Thyroid gland (tissue), 4 donors: ENCODE measurements around the gene PYROXD2. TPM values are rescaled to one million over a fixed set of nuclear protein-coding genes. Genes with fewer than 3 reads are reported as not detected.

Experiments used
- DNase-seq, 2 donors: peaks; one replicate each; pipeline ENCODE4 v3.0.0-alpha.2; 2019
- H3K27ac ChIP-seq, 3 donors: fragments of 200-600 bp; sonication (generic); 1 replicate in 2 of 3; 2 replicates in 1 of 3; pipeline ENCODE4 v1.5.1; 2016 to 2019; ENCODE audit warnings: mild to moderate bottlenecking in 1 of 3, moderate library complexity in 1 of 3
- H3K27me3 ChIP-seq: fragments of 200-600 bp; sonication (generic); one replicate; pipeline ENCODE4 v1.5.1; 2019
- H3K36me3 ChIP-seq, 2 donors: fragments of 200-600 bp; sonication (generic); one replicate each; pipeline ENCODE4 v1.5.1; 2016 to 2019
- H3K4me1 ChIP-seq, 2 donors: fragments of 200-600 bp; sonication (generic); one replicate each; pipeline ENCODE4 v1.5.1; 2017 to 2019
- H3K4me3 ChIP-seq, 3 donors: fragments of 200-600 bp; sonication (generic); replicated peaks in 1 of 3; 1 replicate in 2 of 3; 2 replicates in 1 of 3; pipeline ENCODE4 v1.5.1; 2016; ENCODE audit warnings: mild to moderate bottlenecking in 1 of 3
- H3K9me3 ChIP-seq: fragments of 200-600 bp; sonication (generic); one replicate; pipeline ENCODE4 v1.5.1; 2017
- POLR2A ChIP-seq, 2 donors: fragments of 450-650 bp; IDR thresholded peaks; one replicate each; pipeline ENCODE4 v1.6.1; 2017; ENCODE audit warnings: antibody characterized with exemption in 2 of 2, mild to moderate bottlenecking in 2 of 2, moderate library complexity in 1 of 2
- WGBS, 2 donors: methylation state at CpG; one replicate each; pipeline ENCODE4 v1.1.5; 2017; 5-methylcytosine and 5-hydroxymethylcytosine counted together
- intact Hi-C: fragments of 100-400 bp; cut with DNase I; formaldehyde crosslinking; loops from one replicate; pipeline ENCODE4 v1.15.1; 2023
- total RNA-seq, 4 donors: library from RNA; depleted of rRNA; stranded (reverse); fragments of >200 nt; gene quantifications; one replicate each; pipeline ENCODE4 v1.2.3, GENCODE V29; 2016
- TF ChIP-seq, protein P1 (sequence below), 6 experiments: fragments of 200-600 bp in 3 of 6; fragments of 450-650 bp in 3 of 6; sonication (generic) in 3 of 6; IDR thresholded peaks; one replicate each; pipeline ENCODE4 v1.5.1; 2016 to 2019; ENCODE audit warnings: antibody characterized with exemption in 6 of 6, mild to moderate bottlenecking in 2 of 6, inconsistent platforms in 1 of 6, moderate library complexity in 1 of 6

Gene PYROXD2
- total RNA-seq, 4 donors from 2014 or later: 9.9 to 20.1 (median 12.4) TPM

DNA sequence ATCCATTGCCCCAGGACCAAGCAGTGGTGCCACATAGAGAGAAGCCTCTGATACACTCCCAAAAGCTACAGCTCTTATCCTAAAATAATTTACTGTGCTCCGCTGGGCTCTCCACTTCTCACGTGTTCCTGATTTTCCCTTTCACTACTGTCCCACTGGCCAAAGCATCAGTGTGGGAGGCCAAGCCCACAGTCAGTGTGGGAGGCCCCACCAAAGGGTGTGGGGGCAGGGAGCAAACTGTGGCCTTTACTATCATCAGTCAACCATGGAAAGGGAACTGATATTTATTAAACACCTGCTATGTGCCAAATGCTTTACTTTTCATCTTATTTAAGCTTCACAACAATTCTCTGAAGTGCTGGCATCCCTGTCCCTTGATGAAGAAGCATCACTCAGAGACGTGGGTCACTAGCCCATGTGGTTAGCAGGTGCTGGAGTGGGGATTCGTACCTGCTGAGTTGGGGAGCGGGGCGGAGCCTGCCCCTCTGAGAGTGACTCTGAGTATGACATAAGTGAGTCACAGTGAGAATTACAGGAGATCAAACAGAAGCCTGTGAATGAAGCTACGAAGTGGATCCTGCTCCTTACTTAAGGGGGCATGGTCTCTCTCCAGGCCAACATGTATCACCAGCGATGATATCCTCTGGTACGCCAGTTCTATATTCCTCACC, 50.4 kb downstream of the PYROXD2 start:
- WGBS, 2 donors: 75 to 79% methylated on average over 9 of the region's 9 CpGs
- H3K27ac ChIP-seq: peak overlapping the region in 1 of 3 donors; percentile 50
- intact Hi-C loops: no loop called here
- TF ChIP-seq, protein P1, sequence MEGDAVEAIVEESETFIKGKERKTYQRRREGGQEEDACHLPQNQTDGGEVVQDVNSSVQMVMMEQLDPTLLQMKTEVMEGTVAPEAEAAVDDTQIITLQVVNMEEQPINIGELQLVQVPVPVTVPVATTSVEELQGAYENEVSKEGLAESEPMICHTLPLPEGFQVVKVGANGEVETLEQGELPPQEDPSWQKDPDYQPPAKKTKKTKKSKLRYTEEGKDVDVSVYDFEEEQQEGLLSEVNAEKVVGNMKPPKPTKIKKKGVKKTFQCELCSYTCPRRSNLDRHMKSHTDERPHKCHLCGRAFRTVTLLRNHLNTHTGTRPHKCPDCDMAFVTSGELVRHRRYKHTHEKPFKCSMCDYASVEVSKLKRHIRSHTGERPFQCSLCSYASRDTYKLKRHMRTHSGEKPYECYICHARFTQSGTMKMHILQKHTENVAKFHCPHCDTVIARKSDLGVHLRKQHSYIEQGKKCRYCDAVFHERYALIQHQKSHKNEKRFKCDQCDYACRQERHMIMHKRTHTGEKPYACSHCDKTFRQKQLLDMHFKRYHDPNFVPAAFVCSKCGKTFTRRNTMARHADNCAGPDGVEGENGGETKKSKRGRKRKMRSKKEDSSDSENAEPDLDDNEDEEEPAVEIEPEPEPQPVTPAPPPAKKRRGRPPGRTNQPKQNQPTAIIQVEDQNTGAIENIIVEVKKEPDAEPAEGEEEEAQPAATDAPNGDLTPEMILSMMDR (IDR thresholded peaks at IDR 0.05): no peak
- TF ChIP-seq POLR2A (IDR thresholded peaks at IDR 0.05): no peak
- DNase-seq: peak; percentile 38 to 39
- H3K27me3 ChIP-seq: no peaks in the 10 kb centered on the region
- H3K9me3 ChIP-seq: no peaks in the 10 kb centered on the region
- no peaks in the 10 kb centered on the region for H3K36me3 ChIP-seq
- H3K4me1 ChIP-seq: peaks cover 24 to 43% of the 10 kb centered on the region in 2 donors
- H3K4me3 ChIP-seq: no peak overlapping the region

DNA sequence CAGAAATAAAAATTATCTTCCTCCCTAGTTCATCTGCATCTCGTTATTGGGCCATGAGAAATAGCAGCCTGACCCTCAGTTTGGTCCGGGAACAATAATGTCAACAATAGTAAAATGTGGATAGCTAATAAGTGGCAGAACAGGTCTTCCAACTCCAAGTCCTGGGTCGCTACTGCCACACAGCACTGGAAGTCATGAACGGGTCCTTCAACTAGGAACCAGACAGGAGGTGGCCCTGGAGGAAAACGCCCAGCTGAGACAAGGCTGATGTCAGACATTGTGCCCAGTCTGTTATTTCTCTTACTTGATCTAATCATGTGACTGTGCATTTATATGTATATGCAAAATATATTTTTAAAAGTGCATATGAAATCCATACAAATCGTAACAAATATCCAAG, 51.8 kb downstream of the PYROXD2 start:
- intact Hi-C loops: no loop called here

DNA sequence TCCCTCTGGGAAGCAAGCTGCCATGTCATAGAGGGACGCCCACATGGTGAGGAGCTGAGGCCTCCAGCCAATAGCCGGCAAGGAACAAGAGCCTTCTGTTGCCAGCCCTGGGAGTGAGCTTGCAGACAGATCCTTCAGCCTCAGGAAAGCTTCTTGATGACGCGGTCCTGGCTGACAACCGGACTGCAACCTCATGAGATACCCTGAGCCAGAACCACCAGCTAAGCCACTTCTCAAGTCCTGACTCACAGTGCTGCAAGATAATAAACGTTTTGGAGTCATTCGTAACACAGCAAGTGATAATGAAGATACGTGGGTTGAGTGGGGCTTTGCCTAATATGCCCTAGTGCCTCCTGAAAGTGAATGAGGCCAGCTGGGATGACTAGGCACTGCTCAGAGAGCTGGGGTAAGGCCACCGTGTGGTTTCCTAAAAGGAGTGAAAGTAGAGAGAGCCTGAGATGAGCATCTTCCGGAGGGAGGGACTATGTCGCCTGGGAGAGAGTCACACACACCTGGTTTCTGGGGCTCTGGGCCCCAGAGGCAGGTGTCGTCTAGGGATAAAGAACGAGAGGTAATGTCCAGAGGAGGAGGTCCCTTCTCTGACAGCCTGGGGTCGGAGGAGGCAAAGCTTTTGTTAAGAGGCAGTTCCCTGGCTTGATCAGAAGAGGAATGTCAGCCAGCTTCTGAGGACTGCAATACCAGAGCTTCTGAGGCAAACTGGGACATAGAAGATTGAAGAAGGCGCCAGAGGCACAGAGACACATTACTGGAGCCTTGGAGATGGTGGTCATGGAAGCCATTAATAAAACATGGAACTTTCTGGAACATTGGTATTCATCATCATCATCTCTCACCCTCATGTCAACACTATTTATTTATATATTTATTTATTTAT, 53.6 kb downstream of the PYROXD2 start:
- Histone ChIP-seq H3K27me3 (no peaks in the 10 kb centered on the region), H3K9me3 (no peaks in the 10 kb centered on the region), H3K4me3 (no peak overlapping the region), H3K36me3 (no peaks in the 10 kb centered on the region), H3K4me1 (peaks cover 19 to 35% of the 10 kb centered on the region in 2 donors), H3K27ac (peak overlapping the region; percentile 4 to 64 (median 49))
- WGBS, 2 donors: 48 to 58% methylated on average over 15 of the region's 15 CpGs
- peak in 1 of 2 donors; percentile 57 for TF ChIP-seq POLR2A (IDR thresholded peaks at IDR 0.05)
- TF ChIP-seq, protein P1 (IDR thresholded peaks at IDR 0.05): no peak
- DNase-seq: peak; percentile 94
- intact Hi-C loops: no loop called here

More for the DNA sequence above, 51.8 kb downstream of the PYROXD2 start:
- no peaks in the 10 kb centered on the region for H3K9me3 ChIP-seq
- H3K4me1 ChIP-seq: peaks cover 19 to 39% of the 10 kb centered on the region in 2 donors
- H3K36me3 ChIP-seq: no peaks in the 10 kb centered on the region
- TF ChIP-seq, protein P1 (IDR thresholded peaks at IDR 0.05): no peak
- no peak for TF ChIP-seq POLR2A (IDR thresholded peaks at IDR 0.05)
- H3K4me3 ChIP-seq: no peak overlapping the region
- 48 to 56% methylated on average over 6 of the region's 6 CpGs for WGBS, 2 donors
- H3K27ac ChIP-seq: peak overlapping the region in 1 of 3 donors; percentile 50
- DNase-seq: peak; percentile 60 to 63
- no peaks in the 10 kb centered on the region for H3K27me3 ChIP-seq

DNA sequence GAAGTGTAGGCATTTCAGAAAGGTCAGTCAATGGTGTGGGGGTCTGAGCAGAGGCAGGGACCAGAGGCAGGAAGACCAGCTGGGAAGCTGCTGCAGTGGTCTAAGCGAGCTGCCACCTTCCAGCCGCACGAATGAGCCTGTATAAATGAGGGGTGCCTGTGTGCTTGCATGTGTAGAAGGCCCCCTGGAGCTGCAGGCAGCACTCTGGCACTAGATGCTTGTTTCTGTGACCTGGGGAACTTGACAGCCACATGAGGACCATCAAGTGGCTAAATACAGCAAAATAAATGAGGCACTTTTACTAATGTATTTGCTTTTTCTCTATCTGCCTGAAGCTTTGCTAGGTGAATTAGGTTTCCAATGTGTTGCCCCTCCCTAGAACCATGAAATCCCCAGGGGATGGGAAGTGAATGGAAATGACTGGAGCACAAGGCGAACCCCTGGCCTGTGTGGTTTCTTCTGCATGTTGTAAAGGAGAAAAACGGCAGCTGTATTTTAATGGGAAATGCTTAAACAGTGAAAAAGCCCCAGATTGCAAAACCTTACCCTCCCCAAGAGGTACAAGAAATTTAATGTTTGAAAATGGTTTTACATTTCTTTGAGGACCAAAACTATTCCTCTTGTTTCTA, 57.7 kb downstream of the PYROXD2 start:
- Histone ChIP-seq H3K4me1 (peaks cover 5 to 6% of the 10 kb centered on the region in 2 donors), H3K4me3 (no peak overlapping the region), H3K36me3 (no peaks in the 10 kb centered on the region), H3K27me3 (no peaks in the 10 kb centered on the region), H3K9me3 (no peaks in the 10 kb centered on the region), H3K27ac (no peak overlapping the region)
- WGBS, 2 donors: 66 to 70% methylated on average over 5 of the region's 5 CpGs
- DNase-seq: peak in 1 of 2 donors; percentile 33
- no peak for TF ChIP-seq POLR2A (IDR thresholded peaks at IDR 0.05)
- TF ChIP-seq, protein P1 (IDR thresholded peaks at IDR 0.05): no peak
- intact Hi-C loops: no loop called here
